WTC11 (cell line): ENCODE data around the gene FRMD5. TPM values are rescaled to one million over a fixed set of nuclear protein-coding genes. Genes with fewer than 3 reads are reported as not detected.

Source experiments
- ATAC-seq: fragments of 200-7000 bp; cut with Tn5 transposase; 2 replicates; pipeline ENCODE4 v1.10.0; 2021; ENCODE audit warnings: mild to moderate bottlenecking, moderate library complexity
- CTCF ChIA-PET: fragments of 300-600 bp; sonication (Branson Sonifier 250); formaldehyde crosslinking; loops from one replicate; lab custom pipeline; 2021; ENCODE audit warnings: antibody characterized with exemption; lab: Charles Lee
- POLR2A ChIA-PET: fragments of 350-600 bp; sonication (Branson Sonifier 250); formaldehyde crosslinking; loops from one replicate; lab custom pipeline; 2021; ENCODE audit warnings: antibody characterized with exemption; lab: Charles Lee
- DNase-seq: peaks from one replicate; pipeline ENCODE4 v3.0.0; 2021; ENCODE audit warnings: low spot score
- H3K27ac Mint-ChIP-seq: 2 replicates; pipeline ENCODE4 v1.8.0; 2021; ENCODE audit warnings: mixed read lengths
- H3K27me3 Mint-ChIP-seq: 2 replicates; pipeline ENCODE4 v1.8.0; 2021; ENCODE audit warnings: low read depth, mild to moderate bottlenecking, moderate library complexity, mixed read lengths
- H3K36me3 Mint-ChIP-seq: 2 replicates; pipeline ENCODE4 v1.8.0; 2021; ENCODE audit warnings: mixed read lengths
- H3K4me1 Mint-ChIP-seq: 2 replicates; pipeline ENCODE4 v1.8.0; 2022; ENCODE audit warnings: mixed read lengths
- H3K4me3 Mint-ChIP-seq: 2 replicates; pipeline ENCODE4 v1.8.0; 2021; ENCODE audit warnings: mild to moderate bottlenecking, moderate library complexity, mixed read lengths
- H3K9me3 Mint-ChIP-seq: 2 replicates; pipeline ENCODE4 v1.8.0; 2021; ENCODE audit warnings: mixed read lengths
- AR ChIP-seq: fragments of 250-450 bp; sonication (Bioruptor Pico); IDR thresholded peaks from 2 replicates; pipeline ENCODE4 v1.9.0; 2021; ENCODE audit warnings: mild to moderate bottlenecking
- ATF2 ChIP-seq: sonication (generic); formaldehyde crosslinking; IDR thresholded peaks from 2 replicates; pipeline ENCODE4 v1.8.1; 2022; ENCODE audit warnings: low read depth, missing genetic modification reagents, borderline replicate concordance
- CREB1 ChIP-seq: sonication (generic); formaldehyde crosslinking; IDR thresholded peaks from 2 replicates; pipeline ENCODE4 v1.8.0; 2023; ENCODE audit warnings: mild to moderate bottlenecking, missing genetic modification reagents
- E2F5 ChIP-seq: sonication (generic); formaldehyde crosslinking; IDR thresholded peaks from 2 replicates; pipeline ENCODE4 v1.8.1; 2022; ENCODE audit warnings: mild to moderate bottlenecking, moderate library complexity, missing genetic modification reagents
- FOXP4 ChIP-seq: sonication (generic); formaldehyde crosslinking; IDR thresholded peaks from 2 replicates; pipeline ENCODE4 v1.8.0; 2022; ENCODE audit warnings: mild to moderate bottlenecking, missing genetic modification reagents
- HMGA2 ChIP-seq: fragments of 250-450 bp; sonication (Bioruptor Pico); IDR thresholded peaks from 2 replicates; pipeline ENCODE4 v1.4.0; 2021; ENCODE audit warnings: mild to moderate bottlenecking, moderate library complexity
- IRF1 ChIP-seq: sonication (generic); formaldehyde crosslinking; IDR thresholded peaks from 2 replicates; pipeline ENCODE4 v1.8.0; 2023; ENCODE audit warnings: missing genetic modification reagents
- PRRX2 ChIP-seq: fragments of 250-450 bp; sonication (Bioruptor Pico); IDR thresholded peaks from 2 replicates; pipeline ENCODE4 v1.8.0; 2021; ENCODE audit warnings: mild to moderate bottlenecking
- SOX15 ChIP-seq: fragments of 250-450 bp; sonication (Bioruptor Pico); IDR thresholded peaks from 2 replicates; pipeline ENCODE4 v1.9.0; 2021; ENCODE audit warnings: mild to moderate bottlenecking
- SP1 ChIP-seq: sonication (generic); formaldehyde crosslinking; conservative IDR thresholded peaks from 2 replicates; pipeline ENCODE4 v1.8.1; 2022; ENCODE audit warnings: missing genetic modification reagents
- USF2 ChIP-seq: sonication (generic); formaldehyde crosslinking; IDR thresholded peaks from 2 replicates; pipeline ENCODE4 v1.8.1; 2023; ENCODE audit warnings: mild to moderate bottlenecking, missing genetic modification reagents, moderate library complexity
- ZBTB43 ChIP-seq: sonication (generic); formaldehyde crosslinking; IDR thresholded peaks from 2 replicates; pipeline ENCODE4 v1.8.1; 2023; ENCODE audit warnings: mild to moderate bottlenecking, missing genetic modification reagents
- ZNF512 ChIP-seq: sonication (generic); formaldehyde crosslinking; IDR thresholded peaks from 2 replicates; pipeline ENCODE4 v1.8.1; 2022; ENCODE audit warnings: missing genetic modification reagents, borderline replicate concordance
- ZNF671 ChIP-seq: fragments of 250-450 bp; sonication (Bioruptor Pico); IDR thresholded peaks from 2 replicates; pipeline ENCODE4 v1.8.0; 2021; ENCODE audit warnings: mild to moderate bottlenecking
- total RNA-seq: library from RNA; stranded (reverse); gene quantifications from 3 replicates; pipeline ENCODE4 v1.2.3, GENCODE V29; 2021

Gene FRMD5
- total RNA-seq, 1 experiment from 2014 or later: 14.1 TPM

- no peak overlapping the region for H3K27ac Mint-ChIP-seq
- no peak for TF ChIP-seq ZNF512 (CRISPR knock-in tag)
- no peak for TF ChIP-seq USF2 (CRISPR knock-in tag)
- no peak for TF ChIP-seq SP1
- no peak for TF ChIP-seq SOX15 (CRISPR knock-in tag)
- TF ChIP-seq PRRX2 (CRISPR knock-in tag): no peak
- no peak for TF ChIP-seq HMGA2 (CRISPR knock-in tag)
- TF ChIP-seq ZNF671 (CRISPR knock-in tag): no peak
- no peak for TF ChIP-seq ZBTB43
- TF ChIP-seq E2F5: no peak
- no peak for TF ChIP-seq FOXP4 (CRISPR knock-in tag)
- TF ChIP-seq CREB1 (CRISPR knock-in tag): no peak
- TF ChIP-seq IRF1 (CRISPR knock-in tag): no peak
- no peak for TF ChIP-seq AR (CRISPR knock-in tag)
- TF ChIP-seq ATF2: no peak
- TF ChIP-seq, all 79 proteins: peak for 0
- POLR2A ChIA-PET: interaction anchor here (0.6 kb wide), 1 partner anchor 475 kb away, joined by 4 read pairs; no protein-coding TSS in a partner anchor
- no peaks in the 10 kb centered on the region for H3K27me3 Mint-ChIP-seq
- H3K4me1 Mint-ChIP-seq: no peaks in the 10 kb centered on the region
- no peak overlapping the region for H3K4me3 Mint-ChIP-seq
- ATAC-seq (no peak), DNase-seq (no peak)
- no peaks in the 10 kb centered on the region for H3K36me3 Mint-ChIP-seq
- no peaks in the 10 kb centered on the region for H3K9me3 Mint-ChIP-seq
- CTCF ChIA-PET: interaction anchor here (0.6 to 0.9 kb wide), 6 partner anchors 18 to 339 kb away, joined by 3 to 5 read pairs (median 4); partner anchors contain the start of gene CTDSPL2
Measured at GRCh38 chr15:44243141-44243540, 48.1 kb upstream of the FRMD5 start.
